Breast epithelium (tissue), 3 donors: Measurements from ENCODE around the gene POLE2.

Experiments used
- CTCF ChIP-seq, 3 donors: fragments of 450-650 bp; IDR thresholded peaks; one replicate each; pipeline ENCODE4 v1.5.1; 2016 to 2017; ENCODE audit warnings: antibody characterized with exemption in 3 of 3, mild to moderate bottlenecking in 3 of 3, moderate library complexity in 3 of 3
- POLR2A ChIP-seq: fragments of 450-650 bp; IDR thresholded peaks from one replicate; pipeline ENCODE4 v1.6.1; 2016; ENCODE audit warnings: antibody characterized with exemption, mild to moderate bottlenecking, moderate library complexity
- POLR2AphosphoS5 ChIP-seq, 3 donors: sonication (generic); formaldehyde crosslinking; IDR thresholded peaks; one replicate each; pipeline ENCODE4 v1.6.1; 2017; ENCODE audit warnings: antibody characterized with exemption in 3 of 3

GRCh38 chr14:49642163-49642562 lies 45.9 kb downstream of the POLE2 start:
- TF ChIP-seq CTCF (IDR thresholded peaks at IDR 0.05) (no peak), POLR2AphosphoS5 (IDR thresholded peaks at IDR 0.05) (no peak), POLR2A (no peak)
